Measurements from ENCODE around the gene LCORL.

LCORL gene

DNA sequence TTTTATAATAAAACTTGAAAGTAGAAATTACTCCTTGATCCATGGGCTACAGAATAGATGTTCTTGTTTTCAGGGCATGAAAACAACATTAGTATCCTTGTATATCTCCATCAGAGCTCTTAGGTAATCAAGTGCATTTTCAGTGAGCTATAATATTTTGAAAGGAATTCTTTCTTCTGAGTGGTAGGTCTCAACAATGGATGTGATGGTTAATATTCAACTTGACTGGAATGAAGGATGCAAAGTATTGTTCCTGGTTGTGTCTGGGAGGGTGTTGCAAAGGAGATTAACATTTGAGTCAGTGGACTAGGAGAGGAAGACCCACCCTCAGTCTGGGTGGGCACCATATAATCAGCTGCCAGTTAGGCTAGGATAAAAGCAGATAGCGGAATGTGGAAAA is 100.1 kb downstream of the LCORL start:
- H3K4me1 Mint-ChIP-seq: no peaks in the 10 kb centered on the region
- H3K4me3 Mint-ChIP-seq: no peak overlapping the region
- H3K27ac Mint-ChIP-seq: no peak overlapping the region
- peaks cover 34% of the 10 kb centered on the region for H3K36me3 Mint-ChIP-seq
- H3K27me3 Mint-ChIP-seq: no peaks in the 10 kb centered on the region
- H3K9me3 Mint-ChIP-seq: peaks cover 6% of the 10 kb centered on the region

DNA sequence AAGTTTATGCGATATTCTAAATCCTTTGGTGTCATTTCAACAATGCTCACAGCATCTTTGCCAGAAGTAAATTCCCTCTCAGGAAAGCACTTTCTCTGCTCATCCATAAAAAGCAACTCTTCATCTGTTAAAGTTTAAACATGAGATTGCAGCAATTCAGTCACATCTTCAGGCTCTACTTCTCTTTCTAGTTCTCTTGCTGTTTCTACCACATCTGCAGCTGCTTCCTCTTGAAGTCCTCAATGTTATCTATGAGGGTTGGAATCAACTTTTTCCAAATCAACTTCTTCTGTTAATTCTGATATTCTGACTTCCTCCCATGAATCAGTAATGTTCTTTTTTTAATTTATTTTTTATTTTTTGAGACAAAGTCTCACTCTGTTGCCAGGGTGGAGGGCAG is 100.9 kb downstream of the LCORL start:
- Mint-ChIP-seq H3K4me1 (no peaks in the 10 kb centered on the region), H3K27ac (no peak overlapping the region), H3K4me3 (no peak overlapping the region), H3K36me3 (peaks cover 30% of the 10 kb centered on the region), H3K9me3 (peaks cover 6% of the 10 kb centered on the region), H3K27me3 (no peaks in the 10 kb centered on the region)

DNA sequence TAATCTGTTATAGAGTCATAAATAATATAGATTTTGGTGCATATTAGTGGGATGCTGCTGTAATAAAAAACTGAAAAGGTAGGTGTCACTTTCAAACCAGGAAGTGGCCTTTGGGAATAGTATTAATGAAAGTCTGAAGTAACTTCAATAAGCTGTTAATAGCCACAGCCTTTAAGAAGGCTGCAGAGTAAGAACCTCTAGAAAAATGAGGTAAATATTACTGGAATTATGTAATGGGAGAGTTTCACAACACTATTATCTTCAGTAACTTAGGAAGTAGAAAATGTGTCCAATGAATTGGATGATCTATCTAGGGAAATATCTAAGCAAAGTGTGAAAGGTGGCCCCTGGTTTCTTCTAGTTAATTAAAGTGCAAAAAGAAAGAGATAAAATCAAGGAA is 106.1 kb downstream of the LCORL start:
- Mint-ChIP-seq H3K36me3 (peaks cover 23% of the 10 kb centered on the region), H3K27ac (no peak overlapping the region), H3K9me3 (peaks cover 6% of the 10 kb centered on the region), H3K4me3 (no peak overlapping the region), H3K27me3 (no peaks in the 10 kb centered on the region), H3K4me1 (no peaks in the 10 kb centered on the region)

DNA sequence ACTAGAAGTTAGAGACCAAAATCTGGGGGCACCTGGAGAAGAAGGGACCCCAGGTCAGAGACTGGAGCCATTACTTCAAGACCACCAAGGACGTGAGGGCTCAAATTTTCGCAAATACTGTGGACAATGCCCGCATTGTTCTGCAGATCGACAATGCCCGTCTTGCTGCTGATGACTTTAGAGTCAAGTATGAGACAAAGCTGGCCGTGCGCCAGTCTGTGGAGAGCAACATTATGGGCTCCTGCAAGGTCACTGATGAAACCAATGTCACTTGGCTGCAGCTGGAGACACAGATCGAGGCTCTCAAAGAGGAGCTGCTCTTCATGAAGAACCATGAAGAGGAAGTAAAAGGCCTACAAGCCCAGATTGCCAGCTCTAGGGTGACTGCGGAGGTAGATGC is 109.5 kb downstream of the LCORL start:
- H3K9me3 Mint-ChIP-seq: no peaks in the 10 kb centered on the region
- H3K27ac Mint-ChIP-seq: no peak overlapping the region
- no peaks in the 10 kb centered on the region for H3K27me3 Mint-ChIP-seq
- H3K36me3 Mint-ChIP-seq: peaks cover 23% of the 10 kb centered on the region
- no peaks in the 10 kb centered on the region for H3K4me1 Mint-ChIP-seq
- no peak overlapping the region for H3K4me3 Mint-ChIP-seq

DNA sequence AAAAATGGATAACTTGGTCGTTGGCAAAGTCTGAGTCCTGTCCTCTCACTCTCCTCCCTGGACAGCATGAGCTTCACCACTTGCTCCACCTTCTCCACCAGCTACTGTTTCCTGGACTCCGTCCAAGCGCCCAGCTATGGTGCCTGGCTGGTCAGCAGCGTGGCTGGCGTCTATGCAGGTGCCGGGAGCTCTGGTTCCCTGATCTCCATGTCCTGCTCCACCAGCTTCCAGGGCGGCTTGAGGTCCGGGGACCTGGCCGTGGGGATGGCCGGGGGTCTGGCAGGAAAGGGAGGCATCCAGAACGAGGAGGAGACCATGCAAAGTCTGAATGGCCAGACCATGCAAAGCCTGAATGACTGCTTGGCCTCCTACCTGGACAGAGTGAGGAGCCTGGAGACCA is 109.9 kb downstream of the LCORL start:
- no peaks in the 10 kb centered on the region for H3K4me1 Mint-ChIP-seq
- H3K27me3 Mint-ChIP-seq: no peaks in the 10 kb centered on the region
- H3K4me3 Mint-ChIP-seq: no peak overlapping the region
- H3K36me3 Mint-ChIP-seq: peaks cover 23% of the 10 kb centered on the region
- H3K27ac Mint-ChIP-seq: no peak overlapping the region
- H3K9me3 Mint-ChIP-seq: no peaks in the 10 kb centered on the region

DNA sequence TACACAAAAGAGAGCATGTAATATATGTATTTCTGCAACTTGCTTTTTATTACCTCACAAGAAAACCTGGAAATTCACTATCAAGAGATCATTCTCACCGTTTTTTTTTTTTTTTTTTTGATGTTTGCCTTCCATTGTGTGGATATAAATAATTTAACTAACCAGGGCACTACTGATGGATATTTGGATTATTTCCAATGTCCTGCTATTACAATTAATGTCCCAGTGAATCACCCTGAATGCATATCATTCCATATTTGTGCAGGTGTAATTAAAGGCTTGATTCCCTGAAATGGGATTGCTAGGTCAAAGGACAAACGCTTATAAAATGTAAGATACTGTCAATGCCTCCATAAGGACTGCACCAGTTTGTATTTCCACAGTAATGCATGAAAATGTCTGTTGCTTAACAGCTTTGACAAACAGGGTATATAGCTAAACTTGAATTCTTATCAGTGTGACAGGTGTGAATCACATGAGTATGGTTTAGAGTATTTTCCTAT is 123.0 kb downstream of the LCORL start:
- H3K9me3 Mint-ChIP-seq: no peaks in the 10 kb centered on the region
- H3K4me3 Mint-ChIP-seq: no peak overlapping the region
- H3K36me3 Mint-ChIP-seq: peaks cover 29% of the 10 kb centered on the region
- H3K27me3 Mint-ChIP-seq: no peaks in the 10 kb centered on the region
- H3K27ac Mint-ChIP-seq: no peak overlapping the region
- H3K4me1 Mint-ChIP-seq: no peaks in the 10 kb centered on the region

DNA sequence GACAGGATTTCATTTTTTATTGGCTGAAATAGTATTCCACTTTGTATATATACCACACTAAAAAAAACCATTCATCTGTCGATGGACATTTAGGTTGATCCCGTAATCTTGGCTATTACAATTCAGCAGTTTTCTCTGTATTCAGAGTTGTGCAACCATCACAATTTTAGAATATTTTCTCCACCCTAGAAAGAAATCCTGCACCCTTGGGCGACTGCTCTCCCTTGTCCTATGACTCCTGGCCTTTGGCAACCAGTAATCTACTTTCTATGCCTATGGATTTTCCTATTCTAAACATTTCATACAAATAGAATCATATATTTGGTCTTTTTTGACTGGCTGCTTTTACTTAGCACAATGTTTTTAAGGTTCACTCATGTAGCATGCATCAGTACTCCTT is 126.1 kb downstream of the LCORL start:
- no peak overlapping the region for H3K27ac Mint-ChIP-seq
- H3K27me3 Mint-ChIP-seq: no peaks in the 10 kb centered on the region
- no peaks in the 10 kb centered on the region for H3K4me1 Mint-ChIP-seq

DNA sequence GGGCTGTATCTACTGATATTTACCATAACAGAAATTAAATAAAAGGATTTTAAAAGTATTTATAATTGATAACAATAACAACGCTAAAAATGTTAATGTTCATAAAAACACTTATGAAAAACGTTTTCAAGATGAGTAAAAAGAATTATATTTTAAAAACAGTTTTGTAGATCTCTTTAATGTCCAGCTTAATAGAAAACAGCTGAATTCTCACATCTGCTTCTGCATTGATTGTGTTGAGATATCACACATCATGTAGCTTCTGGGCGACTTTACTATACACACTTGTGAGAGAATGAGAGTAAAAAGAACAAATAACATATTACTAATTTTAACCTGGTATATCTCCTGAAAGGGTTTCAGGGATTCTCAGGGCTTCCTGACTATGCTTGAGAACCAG is 127.1 kb downstream of the LCORL start:
- no peaks in the 10 kb centered on the region for H3K9me3 Mint-ChIP-seq

More for the DNA sequence above, 126.1 kb downstream of the LCORL start:
- peaks cover 21% of the 10 kb centered on the region for H3K36me3 Mint-ChIP-seq
- no peaks in the 10 kb centered on the region for H3K9me3 Mint-ChIP-seq
- H3K4me3 Mint-ChIP-seq: no peak overlapping the region

DNA sequence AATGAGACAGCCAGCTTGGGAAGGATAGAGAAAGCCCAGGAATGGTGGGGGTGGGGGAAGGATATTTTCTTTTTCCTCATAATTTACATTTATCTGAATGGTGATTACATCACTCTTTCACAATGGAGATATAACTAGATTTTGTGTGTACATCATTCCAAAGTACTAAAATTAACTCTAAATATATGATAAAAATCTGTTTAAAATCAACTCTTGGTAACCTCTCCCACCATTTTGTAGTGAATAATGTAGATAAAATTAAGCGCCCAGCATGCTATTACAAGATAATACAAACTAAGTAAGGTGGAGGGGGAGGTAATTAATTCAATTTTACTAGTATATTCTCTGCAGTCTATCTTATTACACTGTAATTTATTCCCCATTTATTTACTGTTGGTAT is 131.9 kb downstream of the LCORL start:
- Mint-ChIP-seq H3K4me1 (no peaks in the 10 kb centered on the region), H3K9me3 (no peaks in the 10 kb centered on the region), H3K27me3 (no peaks in the 10 kb centered on the region)

More for the DNA sequence above, 127.1 kb downstream of the LCORL start:
- H3K36me3 Mint-ChIP-seq: peaks cover 16% of the 10 kb centered on the region
- no peaks in the 10 kb centered on the region for H3K27me3 Mint-ChIP-seq
- no peaks in the 10 kb centered on the region for H3K4me1 Mint-ChIP-seq
- no peak overlapping the region for H3K27ac Mint-ChIP-seq
- no peak overlapping the region for H3K4me3 Mint-ChIP-seq

DNA sequence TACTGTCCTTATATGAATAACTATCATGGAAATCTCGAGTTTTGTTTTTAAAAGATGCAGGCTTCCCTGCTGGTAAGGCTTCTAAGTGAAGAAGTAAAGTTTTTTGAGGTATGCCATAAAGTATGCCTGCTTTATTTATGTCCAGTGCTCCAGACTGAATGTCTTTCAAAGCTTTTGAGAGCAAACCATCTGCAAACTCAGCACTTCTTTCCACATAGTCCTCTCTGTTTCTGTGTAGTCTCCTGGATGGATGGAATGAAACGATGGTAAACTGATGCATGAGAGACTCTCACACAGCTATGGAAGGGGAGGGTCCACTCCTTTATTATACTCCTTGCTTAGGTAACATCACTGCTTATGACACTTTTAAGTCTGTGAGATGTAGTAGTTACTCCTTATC is 137.0 kb downstream of the LCORL start:
- no peak overlapping the region for H3K27ac Mint-ChIP-seq
- no peaks in the 10 kb centered on the region for H3K27me3 Mint-ChIP-seq
- no peak overlapping the region for H3K4me3 Mint-ChIP-seq
- H3K9me3 Mint-ChIP-seq: no peaks in the 10 kb centered on the region
- no peaks in the 10 kb centered on the region for H3K4me1 Mint-ChIP-seq
- peaks cover 13% of the 10 kb centered on the region for H3K36me3 Mint-ChIP-seq

More for the DNA sequence above, 131.9 kb downstream of the LCORL start:
- Mint-ChIP-seq H3K4me3 (no peak overlapping the region), H3K27ac (no peak overlapping the region), H3K36me3 (peaks cover 3% of the 10 kb centered on the region)

DNA sequence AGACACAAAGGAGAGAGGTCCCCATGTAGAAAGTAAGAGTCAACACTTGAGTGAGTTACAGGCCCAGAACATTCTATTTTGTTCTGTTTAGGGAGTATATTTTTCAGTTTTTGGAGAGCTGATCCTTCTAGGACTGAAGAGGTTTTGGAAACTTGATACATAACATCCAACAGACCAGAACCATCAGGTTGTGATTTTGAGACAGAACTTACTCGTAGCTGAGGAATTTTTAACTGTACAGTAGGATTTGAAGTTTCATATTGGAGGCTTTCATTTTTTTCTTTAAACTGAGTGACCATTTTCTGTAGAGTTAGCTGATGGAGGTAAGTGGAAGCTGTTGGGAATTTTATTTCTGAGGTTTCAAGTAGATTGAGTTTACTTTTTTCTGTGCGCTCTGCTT is 137.5 kb downstream of the LCORL start:
- Mint-ChIP-seq H3K27ac (no peak overlapping the region), H3K4me3 (no peak overlapping the region), H3K36me3 (peaks cover 13% of the 10 kb centered on the region), H3K27me3 (no peaks in the 10 kb centered on the region), H3K4me1 (no peaks in the 10 kb centered on the region), H3K9me3 (no peaks in the 10 kb centered on the region)

DNA sequence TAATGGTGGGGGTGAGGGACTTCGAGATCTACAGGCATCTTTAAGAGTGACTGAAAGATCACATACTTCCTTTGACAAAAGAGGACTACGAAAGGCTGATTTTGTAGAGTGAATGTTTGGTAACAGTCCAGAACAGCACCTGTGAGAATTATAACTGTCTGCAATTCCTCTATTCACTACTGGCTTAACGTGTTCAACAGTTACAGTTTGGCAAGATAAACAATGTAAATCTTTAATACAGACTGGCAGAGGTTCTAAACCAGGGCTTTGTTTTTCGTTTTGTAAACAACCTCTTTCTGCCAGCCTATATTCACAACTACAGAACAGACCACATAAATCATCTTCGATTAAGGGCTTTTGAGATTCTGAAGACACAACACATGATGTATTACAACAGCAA is 143.9 kb downstream of the LCORL start:
- H3K27me3 Mint-ChIP-seq: no peaks in the 10 kb centered on the region
- H3K36me3 Mint-ChIP-seq: peaks cover 10% of the 10 kb centered on the region
- H3K4me1 Mint-ChIP-seq: no peaks in the 10 kb centered on the region
- H3K9me3 Mint-ChIP-seq: peaks cover 12% of the 10 kb centered on the region
- H3K27ac Mint-ChIP-seq: no peak overlapping the region
- H3K4me3 Mint-ChIP-seq: no peak overlapping the region

DNA sequence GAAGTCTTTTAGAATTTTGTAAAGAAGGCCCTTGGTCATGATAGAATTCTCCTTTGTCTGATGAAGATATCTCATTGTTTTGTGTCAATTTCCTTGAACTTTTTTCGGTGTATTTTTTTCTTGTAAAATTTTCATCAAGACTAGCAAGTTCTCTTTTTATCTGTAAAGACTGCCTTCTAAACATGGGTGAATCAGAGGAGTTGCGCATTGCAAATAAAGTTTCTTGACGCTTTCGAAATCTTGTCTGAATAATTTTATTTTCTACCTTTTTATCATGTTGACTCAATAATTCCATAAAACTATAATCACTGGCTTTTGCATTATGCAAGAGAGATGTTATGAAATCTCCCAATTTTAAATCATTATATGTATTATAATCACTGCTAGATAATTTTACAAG is 144.6 kb downstream of the LCORL start:
- no peak overlapping the region for H3K27ac Mint-ChIP-seq
- peaks cover 12% of the 10 kb centered on the region for H3K9me3 Mint-ChIP-seq
- H3K27me3 Mint-ChIP-seq: no peaks in the 10 kb centered on the region
- no peak overlapping the region for H3K4me3 Mint-ChIP-seq
- H3K4me1 Mint-ChIP-seq: no peaks in the 10 kb centered on the region
- peaks cover 10% of the 10 kb centered on the region for H3K36me3 Mint-ChIP-seq

DNA sequence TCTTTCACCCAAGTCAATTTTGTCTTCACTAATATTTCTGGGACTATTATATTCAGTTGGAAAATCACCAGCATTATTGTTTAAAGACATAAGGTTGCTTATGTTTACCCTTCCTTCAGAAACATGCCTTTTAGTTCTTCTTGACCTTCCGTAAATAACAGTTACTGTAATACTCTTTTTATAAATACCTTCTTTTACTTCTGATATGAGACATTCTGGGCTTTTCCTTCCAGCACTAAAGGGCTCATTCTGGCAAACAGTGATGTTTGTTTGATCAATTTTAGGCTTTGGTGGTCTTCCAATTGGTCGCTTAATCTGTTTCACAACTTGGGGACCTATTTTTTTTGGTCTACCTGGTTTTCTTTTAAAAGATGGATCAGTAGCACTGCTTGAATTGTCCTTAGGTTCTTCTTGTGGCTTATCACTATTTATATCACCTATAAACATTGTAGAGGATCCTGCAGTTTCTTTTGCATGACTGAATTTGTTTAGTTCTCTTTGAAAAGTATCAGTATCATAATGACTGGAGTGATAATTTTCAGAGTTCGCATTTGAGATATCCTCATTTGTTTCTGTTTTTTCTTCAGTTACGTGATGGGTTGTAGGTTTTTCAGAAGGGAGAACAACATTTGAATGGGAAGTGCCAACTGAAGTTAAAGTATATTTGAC is 146.0 kb downstream of the LCORL start:
- Mint-ChIP-seq H3K4me1 (no peaks in the 10 kb centered on the region), H3K36me3 (peaks cover 10% of the 10 kb centered on the region), H3K27ac (no peak overlapping the region), H3K9me3 (peaks cover 12% of the 10 kb centered on the region), H3K4me3 (no peak overlapping the region), H3K27me3 (no peaks in the 10 kb centered on the region)

DNA sequence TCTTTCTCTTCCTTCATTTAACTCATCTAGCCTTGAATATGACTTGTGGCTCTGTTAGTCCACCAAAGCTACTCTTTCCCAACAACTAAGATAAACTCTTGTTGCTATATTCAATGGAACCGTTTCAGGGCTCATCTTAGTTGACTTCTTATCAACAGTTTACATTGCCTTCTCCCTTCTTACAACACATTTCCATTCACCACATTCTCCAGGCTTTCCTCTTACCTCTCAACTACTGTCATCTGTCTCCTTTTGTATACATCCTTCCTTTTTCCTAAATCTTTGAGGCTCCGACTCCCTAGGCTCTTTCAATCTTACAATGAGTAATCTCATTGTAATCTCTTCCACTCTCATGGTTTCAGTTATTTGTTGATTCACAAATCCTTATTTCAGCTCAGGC is 152.2 kb downstream of the LCORL start:
- Mint-ChIP-seq H3K4me1 (no peaks in the 10 kb centered on the region), H3K36me3 (peaks cover 3% of the 10 kb centered on the region), H3K27ac (no peak overlapping the region), H3K9me3 (no peaks in the 10 kb centered on the region), H3K4me3 (no peak overlapping the region), H3K27me3 (no peaks in the 10 kb centered on the region)

DNA sequence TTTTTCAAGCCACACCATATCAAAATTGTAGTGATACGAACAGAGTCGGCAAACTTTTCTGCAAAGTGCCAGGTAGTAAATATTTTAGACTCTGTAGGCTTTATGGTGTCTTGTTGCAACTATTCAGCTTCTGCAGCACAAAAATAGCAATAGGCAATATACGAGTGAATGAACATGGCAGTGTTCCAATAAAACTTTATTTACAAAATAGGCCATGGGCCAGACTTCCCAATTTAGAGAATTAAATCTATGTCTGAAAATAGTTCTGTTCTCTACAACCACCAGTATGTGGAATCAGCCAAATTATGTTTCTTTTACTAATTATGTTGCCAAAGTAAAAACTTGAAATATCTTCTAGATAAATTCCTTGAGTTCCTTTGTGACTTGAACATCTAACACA is 154.3 kb downstream of the LCORL start:
- Mint-ChIP-seq H3K27me3 (no peaks in the 10 kb centered on the region), H3K4me1 (no peaks in the 10 kb centered on the region), H3K36me3 (peaks cover 12% of the 10 kb centered on the region), H3K27ac (no peak overlapping the region), H3K9me3 (peaks cover 4% of the 10 kb centered on the region), H3K4me3 (no peak overlapping the region)

DNA sequence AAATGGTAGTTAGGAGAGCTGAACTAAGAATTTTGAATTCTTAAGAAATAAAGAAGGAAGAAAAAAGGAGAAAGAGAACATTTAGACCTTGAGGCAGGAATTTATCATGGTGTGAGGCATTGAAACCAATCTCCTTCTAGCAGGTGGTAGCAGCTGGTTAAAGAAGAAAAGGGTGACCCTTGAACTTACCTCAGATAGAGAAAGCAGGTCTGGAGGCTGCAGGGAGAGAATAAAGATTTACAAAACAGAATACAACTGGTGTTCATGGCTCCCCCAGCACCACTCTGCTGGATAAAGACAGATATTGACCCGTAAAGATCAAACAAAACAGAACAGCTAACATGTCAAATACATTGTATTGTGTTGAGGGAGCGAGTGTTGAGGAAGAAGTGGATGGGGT is 154.7 kb downstream of the LCORL start:
- H3K4me1 Mint-ChIP-seq: no peaks in the 10 kb centered on the region
- peaks cover 9% of the 10 kb centered on the region for H3K9me3 Mint-ChIP-seq
- H3K27me3 Mint-ChIP-seq: no peaks in the 10 kb centered on the region
- no peak overlapping the region for H3K27ac Mint-ChIP-seq
- H3K4me3 Mint-ChIP-seq: no peak overlapping the region
- H3K36me3 Mint-ChIP-seq: peaks cover 16% of the 10 kb centered on the region
